Fibroblast of lung (primary cell): ENCODE results near the gene GABRD. TPM values are rescaled to one million over a fixed set of nuclear protein-coding genes. Genes with fewer than 3 reads are reported as not detected.

Source experiments
- DNase-seq, 2 donors: peaks; one replicate each; pipeline versions ENCODE4 v3.0.0 to v3.0.0-alpha.2; 2010; ENCODE audit warnings: low read depth in 2 of 2
- H2AFZ ChIP-seq: 2 replicates; pipeline ENCODE4 v1.5.1; 2012; ENCODE audit warnings: low read length, control low read depth, inconsistent platforms
- H3K27ac ChIP-seq: 2 replicates; pipeline ENCODE4 v1.5.1; 2011; ENCODE audit warnings: low read length, control low read depth; ENCODE audit not compliant: insufficient read depth
- H3K27me3 ChIP-seq: 2 replicates; pipeline ENCODE4 v1.5.1; 2011; ENCODE audit warnings: mild to moderate bottlenecking, low read length; ENCODE audit not compliant: control insufficient read depth, insufficient read depth
- H3K36me3 ChIP-seq: 2 replicates; pipeline ENCODE4 v1.5.1; 2011; ENCODE audit warnings: low read length; ENCODE audit not compliant: control insufficient read depth, insufficient read depth
- H3K4me1 ChIP-seq: 2 replicates; pipeline ENCODE4 v1.5.1; 2011; ENCODE audit warnings: low read length; ENCODE audit not compliant: control insufficient read depth, insufficient read depth; ENCODE audit errors: extremely low read depth
- H3K4me2 ChIP-seq: 2 replicates; pipeline ENCODE4 v1.5.1; 2011; ENCODE audit warnings: low read length, control low read depth; ENCODE audit not compliant: insufficient read depth; ENCODE audit errors: extremely low read depth
- H3K4me3 ChIP-seq, 4 experiments: fragments of 200-600 bp in 1 of 4; sonication (generic) in 1 of 4; replicated peaks in 1 of 4; 2 replicates each; pipeline ENCODE4 v1.5.1; 2011 to 2016; ENCODE audit warnings: low read length in 4 of 4, low read depth in 3 of 4, mild to moderate bottlenecking in 3 of 4, control low read depth in 2 of 4, inconsistent platforms in 1 of 4, mixed read lengths in 1 of 4; ENCODE audit not compliant: insufficient read depth in 1 of 4; ENCODE audit errors: control extremely low read depth in 1 of 4
- H3K79me2 ChIP-seq: 2 replicates; pipeline ENCODE4 v1.5.1; 2012; ENCODE audit warnings: mild to moderate bottlenecking, low read length, inconsistent platforms; ENCODE audit not compliant: control insufficient read depth, insufficient read depth
- H3K9ac ChIP-seq: 2 replicates; pipeline ENCODE4 v1.5.1; 2011; ENCODE audit warnings: mild to moderate bottlenecking, low read length, control low read depth; ENCODE audit not compliant: insufficient read depth
- H3K9me3 ChIP-seq: 2 replicates; pipeline ENCODE4 v1.5.1; 2012; ENCODE audit warnings: low read depth, low read length; ENCODE audit not compliant: control insufficient read depth, insufficient read depth
- H4K20me1 ChIP-seq: 2 replicates; pipeline ENCODE4 v1.5.1; 2011; ENCODE audit warnings: low read length; ENCODE audit not compliant: control insufficient read depth, insufficient read depth; ENCODE audit errors: extremely low read depth
- EZH2 ChIP-seq: IDR thresholded peaks from 2 replicates; pipeline ENCODE4 v1.5.1; 2012; ENCODE audit warnings: low read length, control low read depth, mild to moderate bottlenecking; ENCODE audit errors: missing control alignments
- polyA plus RNA-seq, 2 donors: library from polyadenylated mRNA; depleted of rRNA in 1 of 2; stranded (reverse) in 1 of 2; unstranded in 1 of 2; fragments of >200 nt; gene quantifications; 2 replicates each; pipeline ENCODE4 v1.2.1, GENCODE V29; 2011 to 2012; ENCODE audit warnings: missing spikeins in 1 of 2
- total RNA-seq: library from RNA; depleted of rRNA; stranded (reverse); fragments of >200 nt; gene quantifications from 2 replicates; pipeline ENCODE4 v1.2.1, GENCODE V29; 2014
- TF ChIP-seq, protein P1 (sequence below), 2 donors: IDR thresholded peaks in 1 of 2; conservative IDR thresholded peaks in 1 of 2; 1 replicate in 1 of 2; 2 replicates in 1 of 2; pipeline ENCODE4 v1.5.1; 2011 to 2012; ENCODE audit warnings: low read length in 2 of 2, control low read depth in 1 of 2, inconsistent platforms in 1 of 2, low read depth in 1 of 2, mild to moderate bottlenecking in 1 of 2

The GABRD gene
- total and polyA plus RNA-seq, 2 donors (not counting 1 experiment from before 2014, with no cell fraction given), result not detected

- H2AFZ ChIP-seq, result no peak overlapping the region
- no peak for DNase-seq
These were observed 48.1 kb upstream of the GABRD start for GRCh38 chr1:1971017-1971416.

DNA sequence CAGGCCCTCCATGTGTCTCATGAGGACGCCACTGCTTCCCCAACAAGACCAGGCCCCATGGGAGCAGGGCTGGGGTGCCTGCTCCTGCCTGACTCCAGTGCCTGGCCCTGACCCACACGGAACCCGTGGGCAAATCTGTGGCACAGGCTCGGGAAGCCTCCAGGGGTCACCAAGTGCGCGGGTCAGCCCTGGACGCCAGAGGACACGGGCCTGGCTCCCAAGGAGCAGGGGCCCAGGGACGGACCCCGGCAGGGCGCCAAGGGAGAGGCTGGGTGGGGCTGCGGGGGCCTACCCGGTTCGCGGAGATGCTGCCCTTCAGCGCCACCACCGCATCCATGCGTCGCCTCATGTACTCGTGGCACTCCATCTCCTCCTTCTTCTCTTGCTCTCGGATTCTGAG, 47.5 kb upstream of the GABRD start:
- no peaks in the 10 kb centered on the region for H3K27me3 ChIP-seq
- no peak overlapping the region for H3K4me2 ChIP-seq
- no peak overlapping the region for H3K27ac ChIP-seq
- no peak for DNase-seq
- no peak overlapping the region for H2AFZ ChIP-seq
- H3K9me3 ChIP-seq, result peaks cover 5% of the 10 kb centered on the region
- TF ChIP-seq, protein P1, sequence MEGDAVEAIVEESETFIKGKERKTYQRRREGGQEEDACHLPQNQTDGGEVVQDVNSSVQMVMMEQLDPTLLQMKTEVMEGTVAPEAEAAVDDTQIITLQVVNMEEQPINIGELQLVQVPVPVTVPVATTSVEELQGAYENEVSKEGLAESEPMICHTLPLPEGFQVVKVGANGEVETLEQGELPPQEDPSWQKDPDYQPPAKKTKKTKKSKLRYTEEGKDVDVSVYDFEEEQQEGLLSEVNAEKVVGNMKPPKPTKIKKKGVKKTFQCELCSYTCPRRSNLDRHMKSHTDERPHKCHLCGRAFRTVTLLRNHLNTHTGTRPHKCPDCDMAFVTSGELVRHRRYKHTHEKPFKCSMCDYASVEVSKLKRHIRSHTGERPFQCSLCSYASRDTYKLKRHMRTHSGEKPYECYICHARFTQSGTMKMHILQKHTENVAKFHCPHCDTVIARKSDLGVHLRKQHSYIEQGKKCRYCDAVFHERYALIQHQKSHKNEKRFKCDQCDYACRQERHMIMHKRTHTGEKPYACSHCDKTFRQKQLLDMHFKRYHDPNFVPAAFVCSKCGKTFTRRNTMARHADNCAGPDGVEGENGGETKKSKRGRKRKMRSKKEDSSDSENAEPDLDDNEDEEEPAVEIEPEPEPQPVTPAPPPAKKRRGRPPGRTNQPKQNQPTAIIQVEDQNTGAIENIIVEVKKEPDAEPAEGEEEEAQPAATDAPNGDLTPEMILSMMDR (conservative IDR thresholded peaks at IDR 0.05 in 1 of 2, IDR thresholded peaks at IDR 0.05 in 1 of 2; ENCODE audit: low read depth in 1 of 2, low read length in 2 of 2), result no peak
- TF ChIP-seq EZH2, result no peak
- no peak overlapping the region for H3K4me3 ChIP-seq
- no peak overlapping the region for H3K9ac ChIP-seq
- H4K20me1 ChIP-seq, result no peaks in the 10 kb centered on the region
- H3K4me1 ChIP-seq, result no peaks in the 10 kb centered on the region
- H3K36me3 ChIP-seq, result no peaks in the 10 kb centered on the region
- no peaks in the 10 kb centered on the region for H3K79me2 ChIP-seq

More at GRCh38 chr1:1971017-1971416, 48.1 kb upstream of the GABRD start:
- Histone ChIP-seq H3K4me1 (no peaks in the 10 kb centered on the region), H4K20me1 (no peaks in the 10 kb centered on the region), H3K27ac (no peak overlapping the region), H3K4me2 (no peak overlapping the region), H3K4me3 (no peak overlapping the region), H3K79me2 (no peaks in the 10 kb centered on the region), H3K9me3 (peaks cover 5% of the 10 kb centered on the region), H3K36me3 (no peaks in the 10 kb centered on the region), H3K27me3 (no peaks in the 10 kb centered on the region), H3K9ac (no peak overlapping the region)
- TF ChIP-seq EZH2, result no peak
- TF ChIP-seq, protein P1 (conservative IDR thresholded peaks at IDR 0.05 in 1 of 2, IDR thresholded peaks at IDR 0.05 in 1 of 2; ENCODE audit: low read depth in 1 of 2, low read length in 2 of 2), result no peak

GRCh38 chr1:1972976-1973715, 46.0 kb upstream of the GABRD start:
- DNase-seq, result no peak
- peaks cover 5% of the 10 kb centered on the region for H3K9me3 ChIP-seq
- TF ChIP-seq EZH2, result no peak
- TF ChIP-seq, protein P1 (conservative IDR thresholded peaks at IDR 0.05 in 1 of 2, IDR thresholded peaks at IDR 0.05 in 1 of 2; ENCODE audit: low read depth in 1 of 2, low read length in 2 of 2), result no peak
- no peaks in the 10 kb centered on the region for H4K20me1 ChIP-seq
- no peaks in the 10 kb centered on the region for H3K27me3 ChIP-seq
- no peak overlapping the region for H3K27ac ChIP-seq
- no peaks in the 10 kb centered on the region for H3K79me2 ChIP-seq
- H3K36me3 ChIP-seq, result no peaks in the 10 kb centered on the region
- H2AFZ ChIP-seq, result no peak overlapping the region
- no peak overlapping the region for H3K4me2 ChIP-seq
- no peak overlapping the region for H3K9ac ChIP-seq
- H3K4me3 ChIP-seq, result no peak overlapping the region
- no peaks in the 10 kb centered on the region for H3K4me1 ChIP-seq
